ENCODE data around the gene PEX3.

GRCh38 chr6:143536866-143537691 is 86.5 kb downstream of the PEX3 start:
- TF ChIP-seq CTCF (IDR thresholded peaks at IDR 0.05) (peak in 1 of 3 donors; percentile 11), POLR2A (IDR thresholded peaks at IDR 0.05) (no peak)
